ENCODE results near the gene ERCC6L2. TPM values are rescaled to one million over a fixed set of nuclear protein-coding genes. Genes with fewer than 3 reads are reported as not detected.

The ERCC6L2 gene
- total and polyA plus RNA-seq, 9 of the 15 experiments (the other 6 are each of a cell fraction or from before 2014, with no cell fraction given): 7.8 to 42.8 (median 23.6) TPM

- TF ChIP-seq FOXA3 (CRISPR knock-in tag; conservative IDR thresholded peaks at IDR 0.05 in 1 of 2, IDR thresholded peaks at IDR 0.05 in 1 of 2) (no peak), YBX1 (IDR thresholded peaks at IDR 0.05) (no peak), ZC3H4 (CRISPR knock-in tag; IDR thresholded peaks at IDR 0.05; ENCODE audit: borderline replicate concordance) (no peak), SMAD3 (CRISPR knock-in tag; conservative IDR thresholded peaks at IDR 0.05) (no peak), ZNF764 (CRISPR knock-in tag; IDR thresholded peaks at IDR 0.05; ENCODE audit: low read depth) (no peak), KLF13 (tag; IDR thresholded peaks at IDR 0.05; ENCODE audit: borderline replicate concordance, low read depth) (no peak), MAFK (IDR thresholded peaks at IDR 0.05; ENCODE audit: low read length) (no peak)
These were observed 35.4 kb downstream of the ERCC6L2 start (continued) for GRCh38 chr9:95910770-95911340.

GRCh38 chr9:95912773-95913172 is 37.3 kb downstream of the ERCC6L2 start:
- in situ Hi-C loops (cut with MboI): no loop called here
- DNase-seq (ENCODE audit: extremely low read depth in 1 of 4, low spot score in 3 of 4): no peak
- ChIA-PET CTCF (ENCODE audit: low intra/inter-chr PET ratio) (no interaction called here), POLR2A (no interaction called here)
- H3K4me2 ChIP-seq (ENCODE audit: insufficient read depth, low read length): no peak overlapping the region
- no peaks in the 10 kb centered on the region for H3K79me2 ChIP-seq (ENCODE audit: control insufficient read depth, insufficient read depth, low read length)
- no peak overlapping the region for H3K4me3 ChIP-seq
- no peaks in the 10 kb centered on the region for H3K9me3 ChIP-seq (replicated peaks; ENCODE audit: control insufficient read depth, insufficient read depth, low read depth, low read length)
- peaks cover 23% of the 10 kb centered on the region; the same call in 2 of the 3 replicates for H3K36me3 ChIP-seq (ENCODE audit: control insufficient read depth, insufficient read depth, low read length)
- no peak overlapping the region for H3K9ac ChIP-seq (ENCODE audit: insufficient read depth in 1 of 2, low read depth in 2 of 2, low read length in 2 of 2)
- ATAC-seq: no peak
- no TSS peak for BruUV-seq (replicated peaks)
- H3K27ac ChIP-seq (ENCODE audit: extremely low read depth, low read depth, low read length): no peak overlapping the region
- no peaks in the 10 kb centered on the region for H4K20me1 ChIP-seq (replicated peaks; ENCODE audit: control insufficient read depth, insufficient read depth, low read length)
- H3K4me1 ChIP-seq (replicated peaks in 1 of 2; ENCODE audit: control insufficient read depth in 2 of 2, insufficient read depth in 2 of 2, low read length in 2 of 2): no peaks in the 10 kb centered on the region
- no peak for TF ChIP-seq ZBTB2 (IDR thresholded peaks at IDR 0.05)
- TF ChIP-seq ATF3 (IDR thresholded peaks at IDR 0.05): peak; percentile 25; the same call in 1 of the 2 replicates
- TF ChIP-seq ATF3 (CRISPR knock-in tag; conservative IDR thresholded peaks at IDR 0.05): no peak
- H3K9me1 ChIP-seq (ENCODE audit: control insufficient read depth, insufficient read depth, low read length): no peaks in the 10 kb centered on the region
- H2AFZ ChIP-seq (ENCODE audit: low read depth, low read length): no peak overlapping the region
- no peaks in the 10 kb centered on the region for H3K27me3 ChIP-seq (ENCODE audit: control insufficient read depth in 2 of 2, insufficient read depth in 2 of 2, low read length in 2 of 2)
- intact Hi-C loops (cut with micrococcal nuclease): no loop called here
- no peak for FAIRE-seq

All from K562 (cell line).